Measurements from ENCODE around the gene MRFAP1. TPM values are rescaled to one million over a fixed set of nuclear protein-coding genes. Genes with fewer than 3 reads are reported as not detected.

MRFAP1 gene
- total and polyA plus RNA-seq, 8 donors: 51.9 to 369 (median 186) TPM

DNA sequence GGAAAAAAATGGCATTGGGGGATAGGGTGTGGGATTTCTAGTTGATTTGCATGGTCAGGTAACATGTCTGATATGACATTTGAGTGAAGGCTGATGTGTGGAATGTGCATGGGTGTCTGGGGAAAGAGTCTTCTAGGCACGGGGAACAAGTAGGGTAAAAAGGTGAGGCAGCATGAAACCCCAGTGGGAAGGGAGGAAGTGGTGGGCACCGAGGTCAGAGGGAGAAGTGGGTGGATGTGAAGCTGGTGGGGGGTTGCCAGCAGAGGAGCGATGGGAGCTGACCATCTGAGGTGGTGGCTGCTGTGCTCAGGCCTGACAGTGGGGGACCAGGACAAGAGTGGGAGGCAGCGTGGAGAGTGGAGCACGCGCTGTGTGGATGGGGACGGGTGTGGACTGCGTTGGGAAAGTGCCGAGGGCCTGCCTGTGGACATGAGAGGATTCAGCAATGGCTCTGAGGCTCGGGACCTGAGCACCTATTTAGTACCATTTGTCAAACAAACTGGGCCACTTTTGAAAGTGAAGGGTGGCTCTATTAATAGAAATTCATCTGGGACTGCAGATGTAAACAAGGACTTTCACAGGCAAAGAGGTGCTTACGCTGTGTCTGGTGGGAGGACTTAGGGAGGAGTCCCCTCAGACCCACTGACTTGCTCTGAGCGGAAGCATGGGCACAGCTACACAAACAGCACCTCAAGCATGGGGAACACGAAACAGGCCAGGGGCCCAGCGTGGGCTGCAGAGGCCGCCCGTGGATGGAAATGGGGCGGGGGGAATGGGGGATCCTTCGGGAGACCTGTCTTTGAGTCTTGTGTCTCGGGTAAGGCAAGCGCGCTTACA lies 36.5 kb downstream of the MRFAP1 start:
- peaks cover 19 to 47% (median 38%) of the 10 kb centered on the region in 4 donors for H3K4me1 ChIP-seq
- peaks cover 0 to 4% (median 0%) of the 10 kb centered on the region in 4 donors for H3K9me3 ChIP-seq
- no peaks in the 10 kb centered on the region for H3K27me3 ChIP-seq
- peak overlapping the region in 1 of 4 donors; percentile 95 for H3K4me3 ChIP-seq
- intact Hi-C loops (cut with DNase I; ENCODE audit: low total_unique reads): no loop called here
- no peak for DNase-seq
- H3K36me3 ChIP-seq: peaks cover 0 to 13% (median 7%) of the 10 kb centered on the region in 4 donors
- TF ChIP-seq POLR2AphosphoS5 (IDR thresholded peaks at IDR 0.05) (no peak), POLR2A (IDR thresholded peaks at IDR 0.05) (no peak), EP300 (IDR thresholded peaks at IDR 0.05) (no peak)
- TF ChIP-seq, protein P1, sequence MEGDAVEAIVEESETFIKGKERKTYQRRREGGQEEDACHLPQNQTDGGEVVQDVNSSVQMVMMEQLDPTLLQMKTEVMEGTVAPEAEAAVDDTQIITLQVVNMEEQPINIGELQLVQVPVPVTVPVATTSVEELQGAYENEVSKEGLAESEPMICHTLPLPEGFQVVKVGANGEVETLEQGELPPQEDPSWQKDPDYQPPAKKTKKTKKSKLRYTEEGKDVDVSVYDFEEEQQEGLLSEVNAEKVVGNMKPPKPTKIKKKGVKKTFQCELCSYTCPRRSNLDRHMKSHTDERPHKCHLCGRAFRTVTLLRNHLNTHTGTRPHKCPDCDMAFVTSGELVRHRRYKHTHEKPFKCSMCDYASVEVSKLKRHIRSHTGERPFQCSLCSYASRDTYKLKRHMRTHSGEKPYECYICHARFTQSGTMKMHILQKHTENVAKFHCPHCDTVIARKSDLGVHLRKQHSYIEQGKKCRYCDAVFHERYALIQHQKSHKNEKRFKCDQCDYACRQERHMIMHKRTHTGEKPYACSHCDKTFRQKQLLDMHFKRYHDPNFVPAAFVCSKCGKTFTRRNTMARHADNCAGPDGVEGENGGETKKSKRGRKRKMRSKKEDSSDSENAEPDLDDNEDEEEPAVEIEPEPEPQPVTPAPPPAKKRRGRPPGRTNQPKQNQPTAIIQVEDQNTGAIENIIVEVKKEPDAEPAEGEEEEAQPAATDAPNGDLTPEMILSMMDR (IDR thresholded peaks at IDR 0.05): no peak
- 72 to 80% (median 77%) methylated on average over 21 of the region's 21 CpGs for WGBS, 5 donors
- H3K27ac ChIP-seq: peak overlapping the region in 1 of 5 donors; percentile 10

DNA sequence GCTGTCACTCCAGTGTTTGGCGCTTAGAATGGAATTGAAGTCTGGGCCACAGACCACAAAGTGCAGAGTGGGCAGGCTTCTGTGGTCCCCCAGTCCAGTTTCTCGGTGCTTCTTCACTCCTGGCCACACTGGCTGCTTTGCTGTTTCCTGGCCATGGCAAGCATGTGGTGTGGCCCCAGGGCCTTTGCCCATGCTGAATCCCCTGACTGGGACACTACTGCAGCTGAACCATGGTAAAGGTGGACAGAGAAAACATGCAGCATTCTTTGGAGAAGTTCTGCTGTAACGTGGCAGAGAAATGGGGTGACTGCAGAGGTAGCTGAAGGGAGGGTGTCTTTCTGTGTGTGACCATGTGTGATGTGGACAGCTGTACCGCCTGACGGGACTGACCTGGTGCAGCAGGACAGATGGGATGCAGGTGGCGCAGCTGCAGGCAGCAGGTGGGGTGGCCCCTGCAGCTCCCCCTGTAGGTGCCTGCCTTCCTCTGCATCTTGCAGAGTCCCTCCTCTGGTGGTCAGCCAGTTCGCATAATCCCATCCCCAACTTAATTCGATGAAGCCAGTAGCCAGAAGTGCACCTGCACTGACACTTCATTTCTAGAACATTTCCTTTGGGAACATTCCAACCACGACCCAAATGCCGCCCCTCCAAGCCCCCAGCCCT lies 40.0 kb downstream of the MRFAP1 start:
- Histone ChIP-seq H3K27me3 (no peaks in the 10 kb centered on the region), H3K4me1 (peaks cover 11 to 24% (median 22%) of the 10 kb centered on the region in 4 donors), H3K27ac (no peak overlapping the region), H3K36me3 (peaks cover 0 to 13% (median 7%) of the 10 kb centered on the region in 4 donors), H3K4me3 (no peak overlapping the region), H3K9me3 (peaks cover 0 to 4% (median 0%) of the 10 kb centered on the region in 4 donors)
- TF ChIP-seq, protein P1 (IDR thresholded peaks at IDR 0.05): no peak
- TF ChIP-seq POLR2AphosphoS5 (IDR thresholded peaks at IDR 0.05): no peak
- TF ChIP-seq POLR2A (IDR thresholded peaks at IDR 0.05): no peak
- TF ChIP-seq EP300 (IDR thresholded peaks at IDR 0.05): no peak
- WGBS, 5 donors: 85 to 89% (median 89%) methylated on average over 9 to 10 of the region's 10 CpGs
- no peak for DNase-seq
- intact Hi-C loops (cut with DNase I; ENCODE audit: low total_unique reads): no loop called here

DNA sequence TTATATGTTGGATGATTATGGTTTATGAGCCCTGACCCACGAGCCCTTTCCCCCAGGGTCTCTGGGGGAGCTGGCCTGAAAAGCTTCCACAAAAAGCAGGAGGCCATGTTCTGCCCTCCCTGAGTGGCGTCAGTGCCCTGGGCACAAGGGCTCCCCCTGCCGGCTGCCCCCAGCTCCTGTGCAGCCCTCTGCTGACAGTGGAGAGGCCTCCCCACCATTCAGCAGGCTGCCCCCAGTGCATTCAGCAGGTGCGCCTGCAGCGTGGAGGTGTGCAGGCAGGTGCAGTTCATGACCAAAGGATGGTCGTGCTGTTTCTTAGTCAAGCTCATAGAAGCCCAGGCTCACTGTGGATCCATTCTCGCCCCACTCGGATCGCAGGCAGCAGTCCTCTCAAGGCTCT lies 40.7 kb downstream of the MRFAP1 start:
- H3K4me1 ChIP-seq: peaks cover 4 to 17% (median 15%) of the 10 kb centered on the region in 4 donors
- 72 to 90% (median 81%) methylated on average over 6 to 9 of the region's 9 CpGs for WGBS, 5 donors
- no peak for DNase-seq
- peaks cover 0 to 13% (median 5%) of the 10 kb centered on the region in 4 donors for H3K36me3 ChIP-seq
- TF ChIP-seq, protein P1 (IDR thresholded peaks at IDR 0.05): peak in 2 of 7 experiments; percentile 10
- TF ChIP-seq POLR2A (IDR thresholded peaks at IDR 0.05): no peak
- no peaks in the 10 kb centered on the region for H3K27me3 ChIP-seq
- H3K9me3 ChIP-seq: peaks cover 0 to 4% (median 0%) of the 10 kb centered on the region in 4 donors
- no peak overlapping the region for H3K27ac ChIP-seq
- H3K4me3 ChIP-seq: no peak overlapping the region
- intact Hi-C loops (cut with DNase I; ENCODE audit: low total_unique reads): no loop called here

DNA sequence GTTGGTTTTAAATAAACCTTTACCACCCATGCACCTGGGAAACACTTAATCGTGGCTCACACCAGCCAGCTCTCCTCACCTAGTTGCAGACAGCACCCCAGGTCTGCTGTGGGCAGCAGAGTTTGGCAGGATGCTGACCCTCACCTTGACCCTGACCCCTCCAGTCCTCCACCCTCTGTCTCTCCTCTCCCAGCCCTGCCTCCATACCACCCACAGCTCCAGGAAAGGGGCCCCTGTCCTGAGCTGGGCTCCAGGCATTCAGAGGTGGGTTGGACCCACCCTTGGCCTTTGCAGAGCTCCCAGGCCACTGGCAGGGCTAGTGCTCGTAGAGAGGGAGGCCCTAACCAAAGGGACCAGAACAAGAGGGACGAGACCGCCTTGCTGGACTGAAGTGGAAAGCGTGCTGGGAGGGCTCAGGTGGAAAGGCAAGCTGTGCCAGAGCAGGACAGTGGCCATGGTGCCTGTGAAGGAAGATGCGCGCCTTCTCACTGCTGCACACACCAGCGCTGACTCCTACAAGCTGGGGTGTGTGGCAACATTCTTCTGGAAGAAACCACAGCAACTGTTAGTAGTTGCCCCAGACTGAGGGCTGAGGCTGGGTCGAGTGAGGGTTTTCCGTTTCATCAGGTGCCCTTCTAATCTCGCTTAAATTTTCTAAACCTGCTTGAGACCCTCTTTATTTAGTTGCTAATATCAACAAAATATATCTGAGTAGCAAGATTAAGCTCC lies 42.5 kb downstream of the MRFAP1 start:
- Histone ChIP-seq H3K27ac (no peak overlapping the region), H3K4me1 (peaks cover 2 to 4% (median 3%) of the 10 kb centered on the region in 4 donors), H3K4me3 (no peak overlapping the region), H3K9me3 (peaks cover 0 to 4% (median 0%) of the 10 kb centered on the region in 4 donors), H3K36me3 (peaks cover 0 to 7% (median 0%) of the 10 kb centered on the region in 4 donors), H3K27me3 (no peaks in the 10 kb centered on the region)
- 72 to 80% (median 74%) methylated on average over 11 of the region's 11 CpGs for WGBS, 5 donors
- intact Hi-C loops (cut with DNase I; ENCODE audit: low total_unique reads): no loop called here
- no peak for DNase-seq
- TF ChIP-seq POLR2AphosphoS5 (IDR thresholded peaks at IDR 0.05): no peak
- TF ChIP-seq, protein P1 (IDR thresholded peaks at IDR 0.05): no peak
- TF ChIP-seq POLR2A (IDR thresholded peaks at IDR 0.05): no peak
- TF ChIP-seq EP300 (IDR thresholded peaks at IDR 0.05): no peak

Data from stomach (tissue), 9 donors.